ENCODE data around the gene BTRC.
"Not testable (repeated sequence)": the region's sequence is repeated elsewhere in the genome, so short reads cannot be mapped to it uniquely, and the experiment has no call there.

The BTRC gene

DNA sequence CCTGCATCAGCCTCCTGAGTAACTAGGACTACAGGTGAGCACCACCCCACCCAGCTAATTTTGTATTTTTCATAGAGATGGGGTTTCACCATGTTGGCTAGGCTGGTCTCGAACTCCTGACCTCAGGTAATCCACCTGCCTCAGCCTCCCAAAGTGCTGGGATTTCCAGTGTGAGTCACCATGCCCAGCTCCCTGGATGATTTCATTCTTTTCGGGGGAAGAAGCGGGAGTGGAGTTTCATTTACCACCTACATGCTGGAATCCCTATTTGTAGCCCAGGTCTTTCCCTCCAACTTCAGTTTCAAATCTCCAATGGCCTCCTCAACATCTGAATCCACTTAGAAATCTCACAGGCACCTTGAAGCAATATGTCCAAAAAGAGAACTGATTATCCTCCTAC is 2.9 kb upstream of the BTRC start:
- no peak for DNase-seq (ENCODE audit: low read depth)

DNA sequence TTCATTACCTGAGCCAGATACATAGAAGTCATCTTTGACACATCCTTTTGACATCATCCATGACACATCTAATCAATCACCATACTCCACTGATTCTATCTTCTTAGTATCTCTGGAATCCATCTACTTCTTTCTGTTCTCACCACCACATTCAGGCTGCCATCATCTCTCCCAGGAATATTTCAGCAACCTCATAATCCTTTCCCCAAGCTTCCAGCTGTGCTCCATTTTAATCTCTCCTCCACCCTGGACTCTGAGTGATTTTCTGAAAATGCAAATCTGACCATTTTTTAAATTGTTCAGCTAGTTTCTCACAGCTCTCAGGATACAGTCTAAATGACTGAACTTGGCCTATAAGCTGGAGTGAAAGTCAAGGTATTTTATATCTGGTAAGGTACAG is 2.5 kb upstream of the BTRC start:
- no peak for DNase-seq (ENCODE audit: low read depth)

DNA sequence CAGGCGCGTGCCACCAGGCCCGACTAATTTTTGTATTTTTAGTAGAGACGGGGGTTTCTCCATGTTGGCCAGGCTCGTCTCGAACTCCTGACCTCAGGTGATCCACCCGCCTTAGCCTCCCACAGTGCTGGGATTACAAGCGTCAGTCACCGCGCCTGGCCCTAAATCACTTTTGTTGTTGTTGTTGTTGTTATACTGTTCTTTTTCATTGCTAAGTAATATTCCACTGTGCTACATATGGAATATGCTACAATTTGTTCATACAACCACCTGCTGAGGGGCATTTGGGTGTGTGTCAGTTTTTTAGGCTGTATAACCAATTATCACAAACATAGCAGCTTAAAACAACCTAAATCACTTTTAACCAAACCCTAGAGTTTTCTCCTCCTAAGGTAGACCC is 1.1 kb upstream of the BTRC start:
- DNase-seq (ENCODE audit: low read depth) = not testable (repeated sequence)

DNA sequence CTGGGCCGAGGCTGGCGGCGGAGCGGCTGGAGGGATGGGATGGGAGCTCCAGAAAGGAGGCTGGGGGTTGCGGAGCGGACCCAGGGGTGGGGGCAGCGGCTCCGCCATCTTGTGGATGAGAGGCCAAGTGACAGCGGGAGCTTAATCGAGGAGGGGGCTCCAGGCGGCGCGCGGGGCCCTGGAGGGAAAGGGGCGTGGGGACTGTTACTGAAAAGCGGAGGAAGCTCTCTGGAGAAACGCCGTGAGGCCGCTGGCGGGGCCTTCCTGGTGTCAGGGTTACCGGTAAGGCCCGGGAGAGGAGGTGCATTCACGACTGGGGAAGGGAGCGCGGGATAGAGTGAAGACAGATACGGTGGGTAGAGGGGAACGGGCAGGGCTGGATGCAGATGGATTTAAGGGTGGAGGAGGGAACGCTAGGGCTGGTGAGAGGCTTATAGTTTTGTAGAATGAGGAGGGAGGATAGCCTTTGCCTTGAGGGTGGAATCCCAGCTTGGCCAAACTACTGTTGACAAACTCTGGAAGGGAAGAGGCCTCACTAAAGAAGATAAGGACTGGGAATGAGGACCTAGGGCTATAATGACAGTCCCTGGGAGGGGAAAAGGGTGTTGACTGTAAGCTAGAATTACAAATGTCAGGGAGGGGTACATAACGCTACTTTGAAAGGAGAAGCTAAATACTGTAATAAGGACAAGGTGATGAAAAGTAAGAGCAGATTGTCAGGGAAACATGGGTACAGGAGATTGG is 535 bp downstream of the BTRC start:
- peak; percentile 20 for DNase-seq (ENCODE audit: low read depth)

DNA sequence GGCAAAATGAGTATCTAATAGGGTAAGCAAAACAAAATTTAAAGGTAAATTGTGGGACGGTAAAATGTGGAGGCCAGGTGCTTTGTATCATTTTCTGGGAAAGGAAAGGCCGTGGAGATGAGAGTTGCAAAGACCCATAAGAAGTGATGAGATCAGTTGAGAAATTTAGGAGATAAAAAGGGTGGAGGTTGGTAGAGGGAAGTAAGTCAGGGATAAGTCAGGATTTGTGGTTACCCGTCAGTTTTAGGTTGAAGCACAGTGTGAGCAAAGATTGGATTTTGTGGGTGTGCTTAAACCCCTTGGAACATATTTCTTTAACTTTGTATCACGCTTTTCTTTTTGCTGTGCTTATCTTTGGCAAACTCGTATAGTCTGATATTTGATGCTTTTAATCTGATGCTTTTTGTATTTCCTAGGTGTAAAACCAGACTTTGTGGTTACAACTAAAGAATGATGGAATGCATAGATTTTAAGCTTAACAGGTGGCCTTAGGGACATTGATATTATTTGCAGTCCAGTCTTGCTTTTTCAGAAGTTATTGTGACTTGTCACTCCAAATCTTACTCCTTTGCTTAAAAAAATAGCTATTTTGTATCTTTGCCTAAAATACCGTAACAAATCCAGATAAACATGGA is 1.2 kb downstream of the BTRC start:
- no peak for DNase-seq (ENCODE audit: low read depth)

DNA sequence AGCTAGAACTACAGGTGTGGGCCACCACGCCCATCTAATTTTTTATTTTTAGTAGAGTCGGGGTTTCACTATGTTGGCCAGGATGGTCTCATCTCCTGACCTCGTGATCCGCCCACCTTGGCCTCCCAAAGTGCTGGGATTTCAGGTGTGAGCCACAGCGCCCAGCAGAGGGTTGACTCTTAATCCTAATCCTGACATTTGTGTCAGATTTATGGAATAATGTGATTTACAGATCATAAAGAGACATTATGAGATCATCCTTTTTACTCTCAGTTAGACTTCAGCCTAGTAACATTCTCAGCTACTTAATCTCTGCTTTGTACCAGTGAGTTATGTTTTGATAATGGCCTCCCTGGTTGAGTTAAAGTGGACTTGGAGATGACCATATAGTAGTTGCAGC is 2.2 kb downstream of the BTRC start:
- no peak for DNase-seq (ENCODE audit: low read depth)

DNA sequence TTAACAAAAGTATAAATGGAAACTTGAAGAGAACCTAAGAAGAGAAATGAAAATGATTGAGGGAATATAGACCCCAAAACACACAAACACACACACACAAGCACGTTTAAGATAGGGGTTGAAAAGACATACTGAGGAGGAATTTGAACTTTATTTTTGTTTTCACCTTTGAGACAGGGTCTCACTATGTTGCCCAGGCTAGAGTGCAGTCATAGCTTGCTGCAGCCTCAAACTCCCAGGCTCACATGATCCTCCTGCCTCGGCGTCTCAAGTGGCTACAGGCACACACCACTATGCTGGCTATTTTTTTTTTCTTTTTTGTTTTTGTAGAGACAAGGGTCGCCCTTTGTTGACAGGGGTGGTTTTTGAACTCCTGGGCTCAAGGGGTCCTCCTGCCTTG is 4.0 kb downstream of the BTRC start:
- no peak for DNase-seq (ENCODE audit: low read depth)

DNA sequence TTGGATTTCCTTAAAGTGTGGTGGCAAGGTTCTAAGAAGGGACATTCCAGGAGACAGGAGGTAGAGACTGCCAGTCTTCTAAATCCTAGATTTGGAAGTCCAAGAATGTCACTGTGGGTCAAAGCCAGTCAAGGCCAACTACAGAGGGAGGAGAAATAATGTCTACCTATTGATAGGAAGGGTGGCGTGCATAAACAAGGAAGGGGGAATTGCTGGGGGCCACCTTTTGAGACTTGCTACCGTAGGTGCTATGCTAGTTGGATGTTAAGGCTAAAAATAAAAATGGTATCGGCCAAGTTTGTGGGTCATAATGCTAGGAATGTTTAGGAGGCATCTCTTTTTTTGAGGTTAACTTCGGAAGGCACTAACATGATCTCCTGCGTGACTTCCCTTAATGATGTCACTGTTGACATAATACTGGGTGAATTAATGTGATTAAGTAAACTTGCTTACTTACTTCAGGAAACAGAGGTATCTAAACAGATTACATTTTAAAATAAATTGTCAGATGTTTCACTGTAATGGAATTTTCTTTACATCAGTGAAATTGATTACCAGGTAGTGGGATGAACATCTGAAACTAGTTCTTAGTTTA is 4.8 kb downstream of the BTRC start:
- no peak for DNase-seq (ENCODE audit: low read depth)

DNA sequence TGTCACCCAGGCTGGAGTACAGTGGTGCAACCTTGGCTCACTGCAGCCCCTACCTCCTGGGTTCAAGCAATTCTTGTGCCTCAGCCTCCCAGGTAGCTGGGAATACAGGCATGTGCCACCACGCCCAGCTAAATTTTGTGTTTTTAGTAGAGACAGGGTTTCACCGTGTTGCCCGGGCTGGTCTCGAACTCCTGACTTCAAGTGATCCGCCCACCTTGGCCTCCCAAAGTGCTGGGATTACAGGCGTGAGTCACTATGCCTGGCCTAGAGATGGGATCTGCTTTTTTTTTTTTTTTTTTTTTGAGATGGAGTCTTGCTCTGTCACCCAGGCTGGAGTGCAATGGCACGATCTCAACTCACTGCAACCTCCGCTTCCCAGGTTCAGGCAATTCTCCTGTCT is 6.1 kb downstream of the BTRC start:
- DNase-seq (ENCODE audit: low read depth) = not testable (repeated sequence)

DNA sequence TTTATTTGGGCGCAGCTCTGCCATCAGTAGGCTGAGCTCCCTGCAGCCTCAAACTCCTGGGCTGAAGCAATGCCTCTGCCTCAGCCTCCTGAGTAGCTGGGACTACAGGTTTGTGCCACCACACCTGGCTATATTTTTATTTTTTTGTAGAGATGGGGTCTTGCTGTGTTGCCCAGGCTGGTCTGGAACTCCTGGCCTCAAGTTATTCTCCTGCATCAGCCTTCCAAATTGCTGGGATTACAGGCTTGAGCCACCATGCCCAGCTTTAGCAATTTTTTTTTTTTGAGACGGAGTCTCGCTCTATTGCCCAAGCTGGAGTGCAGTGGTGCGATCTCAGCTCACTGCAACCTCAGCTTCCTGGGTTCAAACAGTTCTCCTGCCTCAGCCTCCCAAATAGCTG is 6.9 kb downstream of the BTRC start:
- not testable (repeated sequence) for DNase-seq (ENCODE audit: low read depth)

DNA sequence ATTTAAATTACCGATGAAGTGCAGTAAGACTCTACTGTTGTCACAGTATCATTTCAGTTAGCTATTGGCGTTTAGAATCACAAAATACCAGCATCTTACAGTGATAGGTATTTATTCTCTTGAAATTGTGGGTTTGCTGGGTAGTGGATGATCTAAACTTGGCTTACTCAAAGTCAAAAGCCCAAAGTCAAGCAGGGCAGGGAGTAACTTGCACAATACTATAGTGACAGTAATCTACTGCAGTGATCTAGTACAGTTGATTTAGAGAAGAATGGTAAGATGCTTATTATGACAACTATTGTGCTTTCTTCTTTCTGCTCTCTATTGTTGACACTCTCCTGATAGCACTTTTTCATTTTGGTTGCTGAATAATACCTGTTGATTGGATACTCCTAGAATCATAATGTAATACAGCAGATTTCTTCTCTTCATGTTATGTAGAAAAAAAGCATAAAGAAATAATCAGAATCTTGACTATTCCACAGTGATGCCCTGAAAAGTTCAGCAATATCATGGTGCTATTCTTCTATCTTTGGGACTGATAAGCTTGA is 10.0 kb downstream of the BTRC start:
- DNase-seq (ENCODE audit: low read depth) = no peak

DNA sequence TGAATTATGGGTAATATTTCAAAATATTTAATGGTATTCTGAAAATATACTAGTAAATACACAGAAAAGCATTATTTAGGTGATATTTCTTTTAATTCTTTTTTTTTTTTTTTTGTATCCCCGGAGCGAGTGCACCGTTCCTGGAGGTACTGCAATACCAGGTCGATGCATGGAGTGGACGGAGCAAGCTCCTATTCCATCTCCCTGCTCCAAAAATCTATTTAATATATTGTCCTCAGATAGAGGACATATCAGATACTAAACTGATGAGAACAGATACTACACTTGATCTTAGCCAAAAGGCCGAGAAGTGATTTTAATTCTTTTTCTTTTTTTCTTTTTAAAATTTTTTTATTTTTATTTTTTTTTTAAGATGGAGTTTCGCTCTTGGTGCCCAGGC is 10.8 kb downstream of the BTRC start:
- no peak for DNase-seq (ENCODE audit: low read depth)

DNA sequence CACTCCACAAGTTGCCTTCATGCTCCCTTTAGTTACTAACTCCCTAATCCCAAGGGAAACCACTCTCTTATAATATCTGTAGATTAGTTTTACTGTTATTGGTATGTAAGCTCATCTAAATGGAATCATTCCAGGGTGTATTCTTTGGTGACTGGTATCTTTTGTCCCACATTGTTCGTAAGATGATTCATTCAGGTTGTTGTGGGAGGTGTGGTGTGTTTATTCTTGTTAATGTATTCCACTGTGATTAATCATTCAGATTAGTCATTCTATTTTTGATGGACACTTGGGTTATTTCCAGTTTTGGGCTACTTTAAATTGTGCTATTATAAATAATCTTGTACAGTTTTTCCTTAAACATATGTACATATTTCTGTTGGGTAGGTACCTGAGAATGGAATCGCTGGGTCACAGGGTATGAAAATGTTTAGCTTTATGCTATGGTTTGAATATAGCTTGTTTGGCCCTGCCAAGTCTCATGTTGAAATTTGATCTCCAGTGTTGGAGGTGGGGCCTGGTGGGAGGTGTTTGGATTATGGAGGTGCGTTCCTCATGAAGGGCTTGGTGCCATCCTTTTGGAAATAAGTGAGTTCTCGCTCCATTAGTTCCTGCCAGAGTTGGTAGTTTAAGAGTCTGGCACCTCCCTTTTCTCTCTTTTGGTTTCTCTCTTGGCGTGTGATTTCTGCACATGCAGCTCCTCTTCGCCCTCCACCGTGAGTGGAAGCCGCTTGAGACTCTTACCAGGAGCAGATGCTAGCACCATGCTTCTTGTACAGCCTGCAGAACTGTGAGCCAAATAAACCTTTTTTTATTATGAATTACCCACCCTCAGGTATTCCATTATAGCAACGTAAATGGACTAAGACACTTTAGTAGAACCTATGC is 13.8 kb downstream of the BTRC start:
- no peak for DNase-seq (ENCODE audit: low read depth)

DNA sequence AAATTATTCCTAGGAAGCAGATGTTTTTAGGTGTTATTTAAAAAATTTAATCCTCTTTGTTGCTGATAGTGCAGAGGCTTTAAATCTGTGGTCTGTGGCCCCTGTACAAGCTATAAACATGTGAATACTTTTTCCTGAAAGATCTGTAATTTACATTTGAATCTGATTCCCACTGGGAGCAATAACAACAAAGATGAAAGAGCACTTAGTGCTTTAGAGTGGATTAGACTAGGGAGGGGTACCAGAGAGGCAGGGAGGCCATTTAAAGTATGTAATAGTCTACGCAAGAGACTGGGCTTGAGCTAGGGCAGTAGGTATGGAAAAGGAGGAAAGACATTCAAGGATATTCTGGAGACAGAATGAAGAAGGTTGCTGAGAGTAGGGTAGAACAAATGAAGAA is 19.1 kb downstream of the BTRC start:
- no peak for DNase-seq (ENCODE audit: low read depth)

DNA sequence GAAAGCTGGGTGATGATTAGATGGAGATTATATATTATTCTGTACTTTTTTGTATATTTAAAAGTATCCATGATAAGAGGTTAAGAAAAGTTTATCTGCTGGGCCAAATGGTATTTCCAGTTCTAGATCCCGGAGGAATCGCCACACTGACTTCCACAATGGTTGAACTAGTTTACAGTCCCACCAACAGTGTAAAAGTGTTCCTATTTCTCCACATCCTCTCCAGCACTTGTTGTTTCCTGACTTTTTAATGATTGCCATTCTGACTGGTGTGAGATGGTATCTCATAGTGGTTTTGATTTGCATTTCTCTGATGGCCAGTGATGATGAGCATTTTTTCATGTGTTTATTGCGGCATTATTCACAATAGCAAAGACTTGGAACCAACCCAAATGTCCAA is 20.0 kb downstream of the BTRC start:
- not testable (repeated sequence) for DNase-seq (ENCODE audit: low read depth)

DNA sequence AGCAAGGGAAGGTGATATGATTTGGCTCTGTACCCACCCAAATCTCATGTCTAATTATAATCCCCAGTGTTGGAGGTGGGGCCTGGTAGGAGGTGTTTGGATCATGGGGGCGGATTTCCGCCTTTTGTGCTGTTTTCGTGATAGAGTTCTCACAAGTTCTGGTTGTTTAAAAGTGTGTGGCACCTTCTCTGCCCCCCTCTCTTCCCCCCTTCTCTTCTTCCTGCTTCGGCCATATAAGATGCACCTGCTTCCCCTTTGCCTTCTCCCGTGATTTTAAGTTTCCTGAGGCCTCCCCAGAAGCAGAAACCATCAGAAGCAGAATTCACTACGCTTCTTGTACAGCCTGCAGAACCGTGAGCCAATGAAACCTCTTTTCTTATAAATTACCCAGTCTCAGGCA is 21.1 kb downstream of the BTRC start:
- no peak for DNase-seq (ENCODE audit: low read depth)

DNA sequence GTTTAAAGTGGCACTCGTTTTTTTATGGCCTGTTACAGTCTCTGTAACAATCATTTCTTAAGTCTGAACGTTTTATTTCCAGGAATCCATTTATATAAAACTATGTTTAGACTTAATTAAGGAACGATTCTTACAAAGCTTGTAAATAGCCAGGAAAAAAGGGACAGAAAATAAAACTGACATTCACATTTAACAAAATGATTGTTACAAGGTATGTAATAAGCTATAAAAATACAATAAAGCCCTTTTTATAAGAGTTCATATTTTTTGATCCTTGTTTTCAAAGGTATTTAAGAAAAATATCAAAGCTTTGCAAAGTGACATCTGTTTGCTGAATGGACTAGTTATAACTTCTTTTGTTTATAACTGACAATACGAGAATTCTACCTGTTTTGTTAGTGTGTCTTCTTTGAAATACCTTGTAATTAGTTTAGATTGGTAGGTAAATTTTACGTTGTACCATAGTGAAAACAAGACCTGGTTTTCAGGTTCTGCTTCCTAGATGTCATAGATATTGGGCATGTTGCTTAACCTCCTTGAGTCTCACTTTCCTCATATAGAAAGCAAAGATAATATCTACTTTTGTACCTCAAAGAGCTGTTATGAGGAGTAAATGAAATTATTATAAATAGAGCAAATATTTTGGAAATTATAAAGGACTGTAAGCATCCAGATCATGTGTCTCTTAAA is 25.8 kb downstream of the BTRC start:
- DNase-seq (ENCODE audit: low read depth) = no peak

DNA sequence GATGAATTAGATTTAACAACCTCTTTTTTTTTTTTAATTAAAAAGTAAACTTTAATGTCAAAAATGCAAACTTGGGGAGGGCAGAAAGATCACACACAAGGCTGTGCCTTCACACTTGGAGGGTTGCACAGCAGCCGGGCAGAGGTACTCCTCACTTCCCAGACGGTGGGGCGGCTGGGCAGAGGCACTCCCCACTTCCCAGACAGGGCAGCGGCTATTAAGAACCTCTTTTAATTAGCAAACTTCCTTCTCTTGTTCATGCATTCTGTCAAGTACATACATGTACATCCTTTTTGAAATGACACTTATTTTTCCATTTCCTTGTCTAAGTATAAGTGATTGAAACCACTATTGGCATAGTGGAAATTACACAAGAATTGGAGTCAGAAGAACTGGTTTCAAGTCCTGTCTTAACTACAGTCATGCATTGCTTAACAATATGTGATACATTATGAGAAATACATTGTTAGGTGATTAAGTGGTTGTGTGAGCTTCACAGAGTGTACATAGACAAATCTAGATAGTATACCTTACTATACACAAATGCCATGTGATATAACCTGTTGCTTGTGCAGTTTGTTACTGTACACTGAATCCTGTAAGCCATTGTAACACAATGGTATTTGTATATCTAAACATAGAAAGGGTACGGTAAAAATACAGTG is 26.5 kb downstream of the BTRC start:
- no peak for DNase-seq (ENCODE audit: low read depth)

DNA sequence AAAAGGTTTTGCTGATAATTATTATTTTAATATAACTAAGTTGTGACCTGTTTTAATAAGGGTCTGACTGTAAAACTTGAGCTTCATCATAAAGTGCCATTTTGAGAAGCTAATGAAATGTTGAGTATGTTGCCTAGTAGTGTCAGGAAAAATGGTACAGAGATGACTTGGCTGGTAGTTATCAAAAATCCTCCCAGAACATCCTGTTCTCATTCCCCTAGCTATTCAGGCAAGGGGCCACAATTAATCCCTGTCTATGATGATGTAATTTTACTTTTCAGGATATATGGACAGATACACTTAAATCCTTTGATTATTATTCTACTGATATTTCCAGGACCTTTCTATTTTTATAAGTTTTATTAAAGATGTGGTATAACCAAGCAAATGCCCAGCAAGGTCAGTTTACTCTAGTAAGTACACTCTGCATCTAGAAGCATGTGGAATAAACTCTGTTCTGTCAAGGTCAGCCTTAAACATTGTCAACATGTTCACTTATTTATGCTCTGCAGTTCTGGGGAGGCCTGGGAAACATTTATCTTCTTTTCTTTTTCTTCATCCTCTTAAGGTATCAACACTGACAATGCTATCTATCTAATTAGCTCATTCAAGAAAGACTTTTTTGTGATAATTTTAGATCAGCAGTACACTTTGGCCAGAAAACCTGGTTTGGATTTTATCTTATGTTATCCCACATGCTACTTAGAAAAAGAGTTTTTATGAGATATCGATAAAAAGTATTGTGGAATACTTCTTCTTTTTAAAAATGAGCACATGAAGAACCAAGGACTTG is 32.1 kb downstream of the BTRC start:
- no peak for DNase-seq (ENCODE audit: low read depth)

DNA sequence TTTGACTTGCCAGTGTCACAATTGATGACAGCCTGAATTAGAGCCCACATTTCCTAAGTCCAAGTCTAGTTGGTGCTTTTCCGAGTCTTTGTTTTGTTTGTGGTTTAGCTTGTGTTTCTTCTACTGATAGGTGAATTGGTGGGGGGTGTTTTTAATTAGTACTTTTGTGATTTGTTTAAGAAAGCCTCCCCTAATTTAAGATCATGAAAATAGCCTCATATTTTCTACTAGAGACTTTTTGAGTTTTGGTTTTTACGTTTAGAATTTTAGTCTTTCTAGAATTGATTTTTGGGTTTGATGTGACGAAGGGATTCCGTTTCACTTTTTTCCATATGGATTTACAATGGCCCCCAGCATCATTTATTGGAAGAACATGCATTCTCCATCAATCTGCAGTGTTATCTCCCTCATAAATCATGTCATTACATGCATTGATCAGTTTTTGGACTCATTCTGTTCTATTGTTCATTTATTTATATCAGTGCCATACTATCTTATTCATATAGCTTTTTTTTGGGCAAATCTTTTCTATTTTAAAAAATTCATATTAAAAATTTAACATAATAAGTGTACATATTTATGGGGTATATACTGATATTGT is 32.8 kb downstream of the BTRC start:
- DNase-seq (ENCODE audit: low read depth) = no peak
